ENCODE data around the gene FOXR2.

FOXR2 gene

GRCh38 chrX:55623100-55623499 lies at the start of gene FOXR2:
TSS of gene FOXR2 (plus strand) at chrX:55623400. CDS start at chrX:55623712, 312 bp downstream.
- Histone ChIP-seq H3K4me1 (no peaks in the 10 kb centered on the region), H3K27ac (no peak within 1 kb of the TSS), H3K9me3 (no peaks in the 10 kb centered on the region), H3K4me3 (no peak within 1 kb of the TSS), H3K27me3 (no peaks in the 10 kb centered on the region), H3K36me3 (no peaks in the 10 kb centered on the region)
- TF ChIP-seq CTCF (IDR thresholded peaks at IDR 0.05), result no peak
- DNase-seq, result no peak
- intact Hi-C loops (cut with DNase I; ENCODE audit: low total_unique reads), result no loop called here

GRCh38 chrX:55579115-55579514 lies 44.1 kb upstream of the FOXR2 start:
- intact Hi-C loops (cut with DNase I; ENCODE audit: low total_unique reads), result no loop called here
- H3K27me3 ChIP-seq, result no peaks in the 10 kb centered on the region
- peaks cover 0 to 3% (median 0%) of the 10 kb centered on the region in 3 donors for H3K9me3 ChIP-seq
- TF ChIP-seq CTCF (IDR thresholded peaks at IDR 0.05), result no peak
- no peaks in the 10 kb centered on the region for H3K4me1 ChIP-seq
- H3K36me3 ChIP-seq, result no peaks in the 10 kb centered on the region
- no peak overlapping the region for H3K4me3 ChIP-seq
- no peak overlapping the region for H3K27ac ChIP-seq
- no peak for DNase-seq

- intact Hi-C loops (cut with DNase I; ENCODE audit: low total_unique reads), result no loop called here
- no peak for DNase-seq
- H3K36me3 ChIP-seq, result no peaks in the 10 kb centered on the region
- peaks cover 0 to 3% (median 0%) of the 10 kb centered on the region in 3 donors for H3K9me3 ChIP-seq
- H3K4me3 ChIP-seq, result no peak overlapping the region
- no peak for TF ChIP-seq CTCF (IDR thresholded peaks at IDR 0.05)
- no peak overlapping the region for H3K27ac ChIP-seq
- no peaks in the 10 kb centered on the region for H3K4me1 ChIP-seq
- no peaks in the 10 kb centered on the region for H3K27me3 ChIP-seq
Observed at GRCh38 chrX:55582447-55582846, 40.8 kb upstream of the FOXR2 start.

- Histone ChIP-seq H3K4me1 (no peaks in the 10 kb centered on the region), H3K36me3 (no peaks in the 10 kb centered on the region), H3K27ac (no peak overlapping the region), H3K4me3 (no peak overlapping the region), H3K9me3 (peaks cover 0 to 14% (median 0%) of the 10 kb centered on the region in 3 donors), H3K27me3 (no peaks in the 10 kb centered on the region)
- no peak for TF ChIP-seq CTCF (IDR thresholded peaks at IDR 0.05)
- intact Hi-C loops (cut with DNase I; ENCODE audit: low total_unique reads), result no loop called here
- DNase-seq, result no peak
Observed at GRCh38 chrX:55593296-55593695, 29.9 kb upstream of the FOXR2 start.

- no peak for TF ChIP-seq CTCF (IDR thresholded peaks at IDR 0.05)
- Histone ChIP-seq H3K4me3 (no peak overlapping the region), H3K27me3 (no peaks in the 10 kb centered on the region), H3K9me3 (peaks cover 0 to 14% (median 0%) of the 10 kb centered on the region in 3 donors), H3K4me1 (no peaks in the 10 kb centered on the region), H3K27ac (no peak overlapping the region), H3K36me3 (no peaks in the 10 kb centered on the region)
- intact Hi-C loops (cut with DNase I; ENCODE audit: low total_unique reads), result no loop called here
- DNase-seq, result no peak
Observed at GRCh38 chrX:55593756-55594257, 29.4 kb upstream of the FOXR2 start.

- no peak overlapping the region for H3K27ac ChIP-seq
- H3K36me3 ChIP-seq, result no peaks in the 10 kb centered on the region
- no peaks in the 10 kb centered on the region for H3K4me1 ChIP-seq
- TF ChIP-seq CTCF (IDR thresholded peaks at IDR 0.05), result no peak
- H3K9me3 ChIP-seq, result peaks cover 0 to 9% (median 0%) of the 10 kb centered on the region in 3 donors
- no peak overlapping the region for H3K4me3 ChIP-seq
- intact Hi-C loops (cut with DNase I; ENCODE audit: low total_unique reads), result no loop called here
- no peak for DNase-seq
- no peaks in the 10 kb centered on the region for H3K27me3 ChIP-seq
Observed at GRCh38 chrX:55598333-55598732, 24.9 kb upstream of the FOXR2 start.
